Stimulated activated CD4-positive, alpha-beta T cell treated with anti-CD3 and anti-CD28 coated beads, Interleukin-15, amount 100 ng/mL, for 1 hour (primary cell): ENCODE results near the gene PCCA.
"Not testable (repeated sequence)": the region's sequence is repeated elsewhere in the genome, so short reads cannot be mapped to it uniquely, and the experiment has no call there.

Source experiments
- DNase-seq, 2 donors: peaks; one replicate each; pipeline ENCODE4 v3.0.0-alpha.2; 2020; ENCODE audit warnings: low read depth in 1 of 2, low spot score in 1 of 2

PCCA gene

GRCh38 chr13:100301418-100301817 is 212.5 kb downstream of the PCCA start:
- no peak for DNase-seq

GRCh38 chr13:100302391-100302790 is 213.5 kb downstream of the PCCA start:
- no peak for DNase-seq

GRCh38 chr13:100304229-100304628 is 215.3 kb downstream of the PCCA start:
- DNase-seq = no peak

- no peak for DNase-seq
Observed at GRCh38 chr13:100305398-100305797, 216.5 kb downstream of the PCCA start.

GRCh38 chr13:100306030-100306429 is 217.1 kb downstream of the PCCA start:
- DNase-seq = no peak

- no peak for DNase-seq
Observed at GRCh38 chr13:100306434-100306999, 217.6 kb downstream of the PCCA start.

GRCh38 chr13:100314132-100314910 is 225.4 kb downstream of the PCCA start:
- DNase-seq = no peak

GRCh38 chr13:100315522-100315921 is 226.6 kb downstream of the PCCA start:
- no peak for DNase-seq

- DNase-seq = not testable (repeated sequence)
Observed at GRCh38 chr13:100318473-100318872, 229.6 kb downstream of the PCCA start.

- DNase-seq = no peak
Observed at GRCh38 chr13:100323937-100324336, 235.0 kb downstream of the PCCA start.

- DNase-seq = no peak
Observed at GRCh38 chr13:100330662-100331061, 241.8 kb downstream of the PCCA start.

- DNase-seq = no peak
Observed at GRCh38 chr13:100333141-100333540, 244.2 kb downstream of the PCCA start.

- no peak for DNase-seq
Observed at GRCh38 chr13:100334214-100334613, 245.3 kb downstream of the PCCA start.

- no peak for DNase-seq
Observed at GRCh38 chr13:100336795-100337516, 248.1 kb downstream of the PCCA start.

GRCh38 chr13:100338275-100338674 is 249.4 kb downstream of the PCCA start:
- no peak for DNase-seq

GRCh38 chr13:100339411-100339940 is 250.6 kb downstream of the PCCA start:
- no peak for DNase-seq

GRCh38 chr13:100340865-100341264 is 252.0 kb downstream of the PCCA start:
- DNase-seq = no peak

- no peak for DNase-seq
Observed at GRCh38 chr13:100341327-100341726, 252.4 kb downstream of the PCCA start.

GRCh38 chr13:100344544-100344943 is 255.7 kb downstream of the PCCA start:
- DNase-seq = no peak

- DNase-seq = no peak
Observed at GRCh38 chr13:100347968-100348367, 259.1 kb downstream of the PCCA start.

GRCh38 chr13:100349594-100349993 is 260.7 kb downstream of the PCCA start:
- no peak for DNase-seq

- DNase-seq = no peak
Observed at GRCh38 chr13:100350601-100351000, 261.7 kb downstream of the PCCA start.
